ENCODE results near the gene SLC35E1. TPM values are rescaled to one million over a fixed set of nuclear protein-coding genes. Genes with fewer than 3 reads are reported as not detected.
A peak's percentile ranks its signal among the peaks of the same experiment; 100 is the strongest.

The SLC35E1 gene
- total and polyA plus RNA-seq, 2 of the 13 experiments (the other 11 are each of a cell fraction or from before 2014, with no cell fraction given) = 21.2 to 46.5 TPM

DNA sequence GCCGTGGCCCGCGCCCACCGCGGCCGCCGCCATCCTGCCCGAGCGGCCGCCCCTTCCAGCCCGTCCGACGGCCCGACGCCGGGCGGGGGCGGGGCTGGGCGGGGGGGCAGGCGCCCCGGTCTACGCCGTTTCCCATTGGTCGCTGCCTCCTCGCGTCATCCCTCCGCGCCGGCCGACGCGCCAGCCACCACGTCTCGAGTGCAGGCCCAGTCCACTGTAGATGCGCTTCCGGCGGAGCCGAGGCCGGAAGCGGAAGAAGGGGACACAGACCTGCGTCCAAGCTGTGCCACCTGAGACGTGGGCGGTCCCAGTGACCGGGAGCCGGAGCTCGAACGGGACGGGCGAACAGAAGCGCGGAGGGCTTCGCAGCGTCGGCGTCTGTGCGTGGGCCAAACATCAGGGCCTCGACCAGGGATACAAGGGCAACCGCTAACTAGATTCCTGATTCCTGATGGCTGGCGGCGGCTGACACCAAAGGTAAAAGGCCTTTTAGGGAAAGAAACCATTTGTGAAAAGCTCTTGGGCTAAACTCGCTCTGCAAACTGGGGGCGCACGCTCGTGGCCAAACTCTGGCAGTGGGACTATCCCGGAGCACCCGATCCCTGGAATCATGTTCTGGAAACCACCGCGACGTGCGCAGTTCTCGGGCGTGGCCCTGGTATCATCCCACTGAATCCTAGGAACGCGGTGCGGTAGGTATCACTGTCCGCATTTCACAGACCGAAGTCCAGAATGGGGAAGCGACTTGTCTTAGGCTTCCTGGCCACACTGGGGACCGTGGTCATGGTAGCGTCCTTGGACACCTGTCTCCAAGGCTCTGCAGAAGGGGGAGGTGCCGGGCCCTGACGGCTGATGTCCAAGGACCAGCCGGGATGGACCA lies at the start of gene SLC35E1 (continued):
- TF ChIP-seq GLI4 (CRISPR knock-in tag; IDR thresholded peaks at IDR 0.05; ENCODE audit: borderline replicate concordance) = peak; percentile 57; the same call in 1 of the 2 replicates
- TF ChIP-seq PLRG1 (conservative IDR thresholded peaks at IDR 0.05) = no peak
- TF ChIP-seq, protein P1, sequence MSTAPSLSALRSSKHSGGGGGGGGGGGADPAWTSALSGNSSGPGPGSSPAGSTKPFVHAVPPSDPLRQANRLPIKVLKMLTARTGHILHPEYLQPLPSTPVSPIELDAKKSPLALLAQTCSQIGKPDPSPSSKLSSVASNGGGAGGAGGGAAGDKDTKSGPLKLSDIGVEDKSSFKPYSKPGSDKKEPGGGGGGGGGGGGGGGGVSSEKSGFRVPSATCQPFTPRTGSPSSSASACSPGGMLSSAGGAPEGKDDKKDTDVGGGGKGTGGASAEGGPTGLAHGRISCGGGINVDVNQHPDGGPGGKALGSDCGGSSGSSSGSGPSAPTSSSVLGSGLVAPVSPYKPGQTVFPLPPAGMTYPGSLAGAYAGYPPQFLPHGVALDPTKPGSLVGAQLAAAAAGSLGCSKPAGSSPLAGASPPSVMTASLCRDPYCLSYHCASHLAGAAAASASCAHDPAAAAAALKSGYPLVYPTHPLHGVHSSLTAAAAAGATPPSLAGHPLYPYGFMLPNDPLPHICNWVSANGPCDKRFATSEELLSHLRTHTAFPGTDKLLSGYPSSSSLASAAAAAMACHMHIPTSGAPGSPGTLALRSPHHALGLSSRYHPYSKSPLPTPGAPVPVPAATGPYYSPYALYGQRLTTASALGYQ (CRISPR knock-in tag; IDR thresholded peaks at IDR 0.05) = no peak
- no peak for TF ChIP-seq TCF7 (IDR thresholded peaks at IDR 0.05; ENCODE audit: low read depth)
- TF ChIP-seq, protein P2, sequence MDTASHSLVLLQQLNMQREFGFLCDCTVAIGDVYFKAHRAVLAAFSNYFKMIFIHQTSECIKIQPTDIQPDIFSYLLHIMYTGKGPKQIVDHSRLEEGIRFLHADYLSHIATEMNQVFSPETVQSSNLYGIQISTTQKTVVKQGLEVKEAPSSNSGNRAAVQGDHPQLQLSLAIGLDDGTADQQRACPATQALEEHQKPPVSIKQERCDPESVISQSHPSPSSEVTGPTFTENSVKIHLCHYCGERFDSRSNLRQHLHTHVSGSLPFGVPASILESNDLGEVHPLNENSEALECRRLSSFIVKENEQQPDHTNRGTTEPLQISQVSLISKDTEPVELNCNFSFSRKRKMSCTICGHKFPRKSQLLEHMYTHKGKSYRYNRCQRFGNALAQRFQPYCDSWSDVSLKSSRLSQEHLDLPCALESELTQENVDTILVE (CRISPR knock-in tag; IDR thresholded peaks at IDR 0.05) = peak; percentile 96
- TF ChIP-seq, protein P3, sequence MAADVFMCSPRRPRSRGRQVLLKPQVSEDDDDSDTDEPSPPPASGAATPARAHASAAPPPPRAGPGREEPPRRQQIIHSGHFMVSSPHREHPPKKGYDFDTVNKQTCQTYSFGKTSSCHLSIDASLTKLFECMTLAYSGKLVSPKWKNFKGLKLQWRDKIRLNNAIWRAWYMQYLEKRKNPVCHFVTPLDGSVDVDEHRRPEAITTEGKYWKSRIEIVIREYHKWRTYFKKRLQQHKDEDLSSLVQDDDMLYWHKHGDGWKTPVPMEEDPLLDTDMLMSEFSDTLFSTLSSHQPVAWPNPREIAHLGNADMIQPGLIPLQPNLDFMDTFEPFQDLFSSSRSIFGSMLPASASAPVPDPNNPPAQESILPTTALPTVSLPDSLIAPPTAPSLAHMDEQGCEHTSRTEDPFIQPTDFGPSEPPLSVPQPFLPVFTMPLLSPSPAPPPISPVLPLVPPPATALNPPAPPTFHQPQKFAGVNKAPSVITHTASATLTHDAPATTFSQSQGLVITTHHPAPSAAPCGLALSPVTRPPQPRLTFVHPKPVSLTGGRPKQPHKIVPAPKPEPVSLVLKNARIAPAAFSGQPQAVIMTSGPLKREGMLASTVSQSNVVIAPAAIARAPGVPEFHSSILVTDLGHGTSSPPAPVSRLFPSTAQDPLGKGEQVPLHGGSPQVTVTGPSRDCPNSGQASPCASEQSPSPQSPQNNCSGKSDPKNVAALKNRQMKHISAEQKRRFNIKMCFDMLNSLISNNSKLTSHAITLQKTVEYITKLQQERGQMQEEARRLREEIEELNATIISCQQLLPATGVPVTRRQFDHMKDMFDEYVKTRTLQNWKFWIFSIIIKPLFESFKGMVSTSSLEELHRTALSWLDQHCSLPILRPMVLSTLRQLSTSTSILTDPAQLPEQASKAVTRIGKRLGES (CRISPR knock-in tag; IDR thresholded peaks at IDR 0.05; ENCODE audit: borderline replicate concordance) = no peak
- TF ChIP-seq, protein P4, sequence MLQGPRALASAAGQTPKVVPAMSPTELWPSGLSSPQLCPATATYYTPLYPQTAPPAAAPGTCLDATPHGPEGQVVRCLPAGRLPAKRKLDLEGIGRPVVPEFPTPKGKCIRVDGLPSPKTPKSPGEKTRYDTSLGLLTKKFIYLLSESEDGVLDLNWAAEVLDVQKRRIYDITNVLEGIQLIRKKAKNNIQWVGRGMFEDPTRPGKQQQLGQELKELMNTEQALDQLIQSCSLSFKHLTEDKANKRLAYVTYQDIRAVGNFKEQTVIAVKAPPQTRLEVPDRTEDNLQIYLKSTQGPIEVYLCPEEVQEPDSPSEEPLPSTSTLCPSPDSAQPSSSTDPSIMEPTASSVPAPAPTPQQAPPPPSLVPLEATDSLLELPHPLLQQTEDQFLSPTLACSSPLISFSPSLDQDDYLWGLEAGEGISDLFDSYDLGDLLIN (CRISPR knock-in tag; IDR thresholded peaks at IDR 0.05; ENCODE audit: borderline replicate concordance) = 0 out of 2 replicates have a peak, but pooled peaks have one; percentile 35
- TF ChIP-seq ZNF468 (CRISPR knock-in tag; IDR thresholded peaks at IDR 0.05) = no peak
- peak; percentile 77 for TF ChIP-seq RBFOX2 (IDR thresholded peaks at IDR 0.05; ENCODE audit: low read depth, low read length)
- peak; percentile 97 for TF ChIP-seq HOXA3 (CRISPR knock-in tag; IDR thresholded peaks at IDR 0.05)
- no peak for TF ChIP-seq ZNF761 (CRISPR knock-in tag; conservative IDR thresholded peaks at IDR 0.05)
- no peak for TF ChIP-seq ATF7 (IDR thresholded peaks at IDR 0.05)
- TF ChIP-seq ATF7 (CRISPR knock-in tag; IDR thresholded peaks at IDR 0.05) = no peak
- no peak for TF ChIP-seq EHMT2 (IDR thresholded peaks at IDR 0.05; ENCODE audit: borderline replicate concordance, low read depth, low read length)
- TF ChIP-seq THAP11 (CRISPR knock-in tag; IDR thresholded peaks at IDR 0.05) = peak; percentile 96
- TF ChIP-seq ZNF121 (CRISPR knock-in tag; IDR thresholded peaks at IDR 0.05) = no peak
- no peak for TF ChIP-seq ZKSCAN8 (CRISPR knock-in tag; IDR thresholded peaks at IDR 0.05; ENCODE audit: borderline replicate concordance)
- TF ChIP-seq, protein P5, sequence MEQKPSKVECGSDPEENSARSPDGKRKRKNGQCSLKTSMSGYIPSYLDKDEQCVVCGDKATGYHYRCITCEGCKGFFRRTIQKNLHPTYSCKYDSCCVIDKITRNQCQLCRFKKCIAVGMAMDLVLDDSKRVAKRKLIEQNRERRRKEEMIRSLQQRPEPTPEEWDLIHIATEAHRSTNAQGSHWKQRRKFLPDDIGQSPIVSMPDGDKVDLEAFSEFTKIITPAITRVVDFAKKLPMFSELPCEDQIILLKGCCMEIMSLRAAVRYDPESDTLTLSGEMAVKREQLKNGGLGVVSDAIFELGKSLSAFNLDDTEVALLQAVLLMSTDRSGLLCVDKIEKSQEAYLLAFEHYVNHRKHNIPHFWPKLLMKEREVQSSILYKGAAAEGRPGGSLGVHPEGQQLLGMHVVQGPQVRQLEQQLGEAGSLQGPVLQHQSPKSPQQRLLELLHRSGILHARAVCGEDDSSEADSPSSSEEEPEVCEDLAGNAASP (CRISPR knock-in tag; IDR thresholded peaks at IDR 0.05; ENCODE audit: borderline replicate concordance) = no peak
- 0 out of 2 replicates have a peak, but pooled peaks have one; percentile 49 for TF ChIP-seq ZNF317 (CRISPR knock-in tag; IDR thresholded peaks at IDR 0.05)
- peak; percentile 62 for TF ChIP-seq RXRA (CRISPR knock-in tag; IDR thresholded peaks at IDR 0.05)

Data from HepG2 (cell line).